Measurements from ENCODE around the gene ZNF526.

GRCh38 chr19:42191330-42191729 lies 28.8 kb upstream of the ZNF526 start:
- TF ChIP-seq CTCF (IDR thresholded peaks at IDR 0.05; ENCODE audit: poor library complexity) (no peak), EZH2phosphoT487 (IDR thresholded peaks at IDR 0.05; ENCODE audit: low read depth, severe bottlenecking, unreplicated experiment) (no peak)

All from hepatocyte (in vitro differentiated cells).